GM12875 (cell line): ENCODE measurements around the gene ZNF587B.
"Not testable (repeated sequence)": the region's sequence is repeated elsewhere in the genome, so short reads cannot be mapped to it uniquely, and the experiment has no call there.

Source experiments
- H3K4me3 ChIP-seq: one replicate; pipeline ENCODE4 v1.5.1; 2011; ENCODE audit warnings: low read depth, low read length, control low read depth
- CTCF ChIP-seq: IDR thresholded peaks from 2 replicates; pipeline ENCODE4 v1.5.1; 2011; ENCODE audit warnings: low read depth, mild to moderate bottlenecking, control low read depth, inconsistent platforms, low read length, moderate library complexity, borderline replicate concordance; ENCODE audit not compliant: insufficient read depth

ZNF587B gene

DNA sequence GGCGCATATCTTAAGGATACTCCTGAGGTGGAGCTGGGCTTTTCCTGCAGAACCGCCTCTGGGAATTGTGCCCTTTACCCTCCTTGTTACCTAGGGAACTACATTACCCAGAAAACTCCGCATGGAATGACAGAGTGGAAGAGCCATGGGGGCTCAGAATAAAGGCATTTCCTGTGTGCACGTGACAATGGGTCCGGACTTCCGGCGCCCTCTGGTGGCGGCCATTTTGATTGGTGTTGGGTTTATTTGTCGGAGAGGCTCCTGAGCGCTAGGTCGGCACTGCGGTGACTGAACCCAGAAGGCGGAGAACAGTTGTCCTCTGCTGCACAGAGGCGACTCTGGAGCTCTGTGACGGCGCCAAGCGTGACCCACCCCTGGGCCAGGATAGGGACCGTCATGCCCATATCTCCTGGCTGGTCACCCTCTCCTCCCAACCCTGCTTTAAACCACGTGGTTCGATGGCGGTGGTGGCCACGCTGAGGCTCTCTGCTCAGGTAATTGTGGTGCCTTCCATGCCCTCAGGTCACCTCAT lies at the start of gene ZNF587B:
Gene ZNF587B (plus strand): TSS at position 229 of the 532 bp plus-strand sequence. CDS start 230 bp downstream, at position 459.
- no peak for TF ChIP-seq CTCF
- no peak within 1 kb of the TSS for H3K4me3 ChIP-seq

DNA sequence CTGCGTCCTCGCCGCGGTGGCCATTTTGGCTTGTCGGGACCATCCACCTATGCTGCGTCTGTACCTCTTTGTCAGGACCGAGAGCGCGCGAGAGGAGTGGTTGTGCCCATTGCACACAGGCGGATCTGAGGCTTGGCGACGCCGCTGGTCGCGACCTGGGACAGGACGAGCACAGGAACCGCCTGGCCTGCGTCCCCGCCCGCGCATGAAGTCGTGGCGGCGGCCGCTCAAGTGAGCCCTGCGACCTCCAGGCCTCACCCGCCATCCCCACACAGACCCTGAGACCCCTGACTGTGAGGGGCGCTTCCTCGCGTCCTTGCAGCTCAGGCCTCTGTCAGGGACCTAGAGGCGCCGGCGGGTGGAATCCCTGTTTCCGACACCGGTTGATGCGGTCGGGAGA lies 43.8 kb upstream of the ZNF587B start:
- TF ChIP-seq CTCF = no peak

GRCh38 chr19:57786906-57787305 lies 43.2 kb upstream of the ZNF587B start:
- H3K4me3 ChIP-seq = no peak overlapping the region
- no peak for TF ChIP-seq CTCF

More for the DNA sequence above, 43.8 kb upstream of the ZNF587B start:
- H3K4me3 ChIP-seq = no peak overlapping the region

GRCh38 chr19:57788114-57788692 lies 41.9 kb upstream of the ZNF587B start:
- no peak for TF ChIP-seq CTCF
- no peak overlapping the region for H3K4me3 ChIP-seq

GRCh38 chr19:57789288-57789687 lies 40.8 kb upstream of the ZNF587B start:
- no peak for TF ChIP-seq CTCF
- no peak overlapping the region for H3K4me3 ChIP-seq

- H3K4me3 ChIP-seq = not testable (repeated sequence)
Measured at GRCh38 chr19:57796580-57796979, 33.5 kb upstream of the ZNF587B start.

- no peak for TF ChIP-seq CTCF
- no peak overlapping the region for H3K4me3 ChIP-seq
Measured at GRCh38 chr19:57800696-57801095, 29.4 kb upstream of the ZNF587B start.
